Spleen (tissue), 11 donors: ENCODE data around the gene CASP8. TPM values are rescaled to one million over a fixed set of nuclear protein-coding genes. Genes with fewer than 3 reads are reported as not detected.
A peak's percentile ranks its signal among the peaks of the same experiment; 100 is the strongest.

Experiments used
- DNase-seq: peaks from one replicate; pipeline ENCODE4 v3.0.0-alpha.2; 2020
- H3K27ac ChIP-seq, 8 donors: fragments of 200-600 bp; sonication (generic) in 7 of 8; 1 replicate in 4 of 8; 2 replicates in 4 of 8; pipeline versions ENCODE4 v1.5.0 to v1.8.0; 2016 to 2021; ENCODE audit warnings: inconsistent platforms in 4 of 8, mild to moderate bottlenecking in 4 of 8, moderate library complexity in 1 of 8
- H3K27me3 ChIP-seq, 7 donors: fragments of 200-600 bp; sonication (generic) in 6 of 7; replicated peaks in 1 of 7; 1 replicate in 4 of 7; 2 replicates in 3 of 7; pipeline versions ENCODE4 v1.5.0 to v1.8.0; 2016 to 2021; ENCODE audit warnings: inconsistent platforms in 3 of 7, mild to moderate bottlenecking in 1 of 7
- H3K36me3 ChIP-seq, 6 donors: fragments of 200-600 bp; sonication (generic) in 5 of 6; 1 replicate in 4 of 6; 2 replicates in 2 of 6; pipeline versions ENCODE4 v1.5.0 to v1.8.0; 2016 to 2021; ENCODE audit warnings: inconsistent platforms in 2 of 6
- H3K4me1 ChIP-seq, 6 donors: fragments of 200-600 bp; sonication (generic) in 5 of 6; 1 replicate in 3 of 6; 2 replicates in 3 of 6; pipeline versions ENCODE4 v1.5.0 to v1.8.0; 2016 to 2021; ENCODE audit warnings: inconsistent platforms in 3 of 6
- H3K4me3 ChIP-seq, 8 donors: fragments of 200-600 bp; sonication (generic) in 7 of 8; 1 replicate in 4 of 8; 2 replicates in 4 of 8; pipeline versions ENCODE4 v1.5.0 to v1.8.0; 2016 to 2021; ENCODE audit warnings: inconsistent platforms in 4 of 8, mild to moderate bottlenecking in 4 of 8, moderate library complexity in 2 of 8
- H3K9me3 ChIP-seq, 8 donors: fragments of 200-600 bp; sonication (generic) in 7 of 8; 1 replicate in 4 of 8; 2 replicates in 4 of 8; pipeline versions ENCODE4 v1.5.0 to v1.8.0; 2016 to 2021; ENCODE audit warnings: inconsistent platforms in 4 of 8
- CTCF ChIP-seq, 11 experiments: fragments of 200-600 bp in 7 of 11; fragments of 450-650 bp in 4 of 11; sonication (generic) in 4 of 11; IDR thresholded peaks in 8 of 11; conservative IDR thresholded peaks in 3 of 11; 1 replicate in 7 of 11; 2 replicates in 4 of 11; pipeline versions ENCODE4 v1.4.0 to v1.8.0; 2016 to 2021; ENCODE audit warnings: antibody characterized with exemption in 11 of 11, inconsistent platforms in 4 of 11, mild to moderate bottlenecking in 1 of 11
- POLR2A ChIP-seq, 3 donors: fragments of 450-650 bp; IDR thresholded peaks; one replicate each; pipeline ENCODE4 v1.5.1; 2017; ENCODE audit warnings: antibody characterized with exemption in 3 of 3, mild to moderate bottlenecking in 1 of 3
- POLR2AphosphoS5 ChIP-seq, 3 donors: sonication (generic); formaldehyde crosslinking; IDR thresholded peaks; one replicate each; pipeline ENCODE4 v1.5.1; 2017; ENCODE audit warnings: antibody characterized with exemption in 3 of 3
- WGBS, 5 donors: extraction: QIAGEN DNeasy Blood & Tissue Kit in 3 of 5; methylation state at CpG; one replicate each; pipeline versions ENCODE4 v1.1.5 to v1.1.7; 2013 to 2018; 5-methylcytosine and 5-hydroxymethylcytosine counted together
- intact Hi-C: fragments of 100-400 bp; cut with DNase I; formaldehyde crosslinking; loops from one replicate; pipeline ENCODE4 v1.15.0; 2023; ENCODE audit warnings: low total_unique reads
- polyA plus RNA-seq, 3 donors: library from polyadenylated mRNA; stranded (reverse); fragments of 200-250 nt; gene quantifications; one replicate each; pipeline ENCODE4 v1.2.1, GENCODE V29; 2013
- total RNA-seq, 7 donors: library from RNA; depleted of rRNA in 3 of 7; stranded (reverse); fragments of >200 nt in 3 of 7; fragmentation: NEBNext Ultra II Directional in 4 of 7; extraction: Animal tissue kit (Norgen Biotek cat#: 25700) in 4 of 7; gene quantifications; one replicate each; pipeline versions ENCODE4 v1.1.0 to v1.2.1, GENCODE V29; 2016 to 2021
- donor health status: healthy with polysubstance abuse.
- donor health status: DM: no; HTN: no; CAD: no; lungs with moderate emphysema.
- donor health status: DM: no; HTN: no; CAD: no.
- donor health status: Bipolar disorder and iron deficiency.
- donor health status: healthy.
- donor health status: DM: no; HTN: no; CAD: no.
- donor health status: DM: yes; HTN: yes; CAD: no.

CASP8 gene
- total and polyA plus RNA-seq, 10 donors: 20.3 to 100 (median 78.7) TPM

DNA sequence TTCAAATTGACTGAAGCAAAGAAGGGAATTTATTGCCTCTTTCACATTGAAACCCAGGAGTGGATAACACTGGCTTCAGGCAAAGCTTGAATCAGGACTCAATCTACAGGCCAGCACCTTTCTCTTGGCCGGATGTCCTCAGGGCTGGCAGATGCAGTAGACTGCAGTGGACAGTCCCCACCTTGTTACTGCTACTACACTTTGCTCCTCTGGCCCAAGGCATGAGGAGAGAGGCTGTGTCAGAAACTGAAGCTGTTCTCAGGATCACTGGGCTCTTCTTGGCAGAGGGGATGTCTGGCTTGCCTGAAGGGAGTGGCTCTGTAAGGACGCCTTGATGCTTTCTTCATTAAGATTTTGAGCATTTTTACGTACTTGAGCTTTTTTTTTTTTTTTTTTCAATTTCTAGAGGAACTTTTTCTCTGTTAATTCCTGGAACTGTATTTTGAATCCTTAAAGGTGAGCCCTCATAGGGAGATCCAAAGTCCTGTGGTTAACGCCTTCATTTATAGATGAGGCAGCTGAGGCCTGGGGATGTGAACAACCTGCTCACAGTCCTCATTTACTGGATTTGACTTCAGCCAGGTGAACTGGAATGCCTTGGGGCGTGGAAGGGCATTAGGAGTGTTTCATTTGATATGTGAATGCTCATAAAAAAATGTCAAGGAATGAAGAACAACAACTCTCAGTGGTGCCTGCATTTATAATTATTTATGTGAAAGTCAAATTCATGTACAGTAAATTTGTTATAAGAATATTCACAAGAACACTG, 40.8 kb upstream of the CASP8 start:
- Histone ChIP-seq H3K36me3 (peaks cover 0 to 57% (median 30%) of the 10 kb centered on the region in 6 donors), H3K27ac (peak overlapping the region in 7 of 8 donors; percentile 5 to 72 (median 53)), H3K9me3 (no peaks in the 10 kb centered on the region), H3K4me3 (no peak overlapping the region), H3K4me1 (peaks cover 0 to 41% (median 27%) of the 10 kb centered on the region in 6 donors), H3K27me3 (no peaks in the 10 kb centered on the region)
- 83 to 90% (median 89%) methylated on average over 5 of the region's 5 CpGs for WGBS, 5 donors
- TF ChIP-seq POLR2A (IDR thresholded peaks at IDR 0.05) (no peak), CTCF (IDR thresholded peaks at IDR 0.05 in 8 of 11, conservative IDR thresholded peaks at IDR 0.05 in 3 of 11) (no peak), POLR2AphosphoS5 (IDR thresholded peaks at IDR 0.05) (no peak)
- DNase-seq: no peak
- intact Hi-C loops: no loop called here

DNA sequence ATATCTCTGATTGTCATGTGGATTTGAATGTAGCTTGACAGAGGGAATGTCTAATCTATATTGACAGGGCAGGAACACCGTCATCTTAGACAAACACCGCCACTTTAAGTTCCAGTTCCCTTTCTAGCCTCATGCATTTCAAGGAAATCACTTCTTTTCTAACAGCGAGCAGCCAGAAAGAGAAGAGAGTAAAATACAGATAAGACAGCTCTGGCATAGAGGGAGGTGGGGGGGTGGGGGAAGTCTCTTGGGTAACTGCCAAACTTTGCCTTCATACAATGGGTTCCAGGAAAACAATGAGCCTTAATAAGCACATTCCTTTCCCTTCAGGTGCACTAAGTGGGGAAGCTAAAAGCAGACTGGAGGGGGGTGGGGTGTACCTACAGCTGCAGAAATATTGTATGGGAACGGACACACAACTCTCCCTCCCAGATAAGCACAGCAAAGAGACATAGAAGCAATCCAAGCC, 40.2 kb upstream of the CASP8 start:
- Histone ChIP-seq H3K9me3 (no peaks in the 10 kb centered on the region), H3K27me3 (no peaks in the 10 kb centered on the region), H3K27ac (peak overlapping the region in 7 of 8 donors; percentile 5 to 72 (median 53)), H3K4me1 (peaks cover 0 to 41% (median 27%) of the 10 kb centered on the region in 6 donors), H3K4me3 (no peak overlapping the region), H3K36me3 (peaks cover 0 to 56% (median 30%) of the 10 kb centered on the region in 6 donors)
- WGBS, 5 donors: 21 to 32% (median 26%) methylated on average over 4 of the region's 4 CpGs
- TF ChIP-seq CTCF (IDR thresholded peaks at IDR 0.05 in 8 of 11, conservative IDR thresholded peaks at IDR 0.05 in 3 of 11) (no peak), POLR2A (IDR thresholded peaks at IDR 0.05) (no peak), POLR2AphosphoS5 (IDR thresholded peaks at IDR 0.05) (no peak)
- DNase-seq: no peak
- intact Hi-C loops: no loop called here

DNA sequence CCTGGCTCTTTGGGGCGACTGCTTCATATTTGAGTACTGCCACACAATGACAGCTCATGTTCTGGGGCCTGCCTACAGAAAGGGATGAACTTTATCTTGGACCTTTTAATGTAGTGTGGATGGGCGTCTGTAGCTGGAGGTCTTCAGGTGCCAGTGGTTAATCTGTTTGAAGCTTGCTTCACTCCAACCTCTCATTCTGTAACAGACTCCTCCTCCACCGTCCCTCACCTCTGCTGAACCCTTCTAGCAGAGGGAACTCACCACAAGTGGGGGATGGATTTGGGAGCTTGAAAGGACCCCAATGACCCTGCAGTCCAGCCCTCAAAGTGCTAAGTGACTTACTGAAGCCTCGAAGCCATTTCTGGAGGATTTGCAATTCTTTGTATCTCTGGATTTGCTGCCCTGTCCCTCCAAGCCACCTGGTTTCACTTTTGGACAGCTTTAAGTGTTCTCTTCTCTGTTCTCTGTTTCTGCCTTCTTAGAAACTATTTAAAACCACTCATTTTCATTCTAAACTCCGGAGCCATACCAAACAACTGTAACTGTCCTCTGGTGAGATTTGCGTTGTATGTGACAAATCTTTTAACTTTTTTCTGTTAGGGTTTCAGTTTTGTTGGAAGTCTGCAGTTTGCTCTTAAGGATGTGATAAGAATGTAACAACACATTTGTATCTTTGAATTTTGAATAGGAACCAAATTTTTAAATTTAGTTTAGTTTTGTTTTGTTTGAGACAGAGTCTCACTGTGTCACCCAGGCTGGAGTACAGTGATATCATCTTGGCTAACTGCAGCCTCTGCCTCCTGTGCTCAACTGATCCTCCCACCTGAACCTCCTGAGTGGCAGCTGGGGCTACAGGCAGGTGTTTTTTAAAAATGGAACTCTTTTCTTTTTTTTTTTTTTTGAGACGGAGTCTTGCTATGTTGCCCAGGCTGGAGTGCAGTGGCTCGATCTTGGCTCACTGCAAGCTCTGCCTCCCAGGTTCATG, 37.0 kb upstream of the CASP8 start:
- Histone ChIP-seq H3K36me3 (peaks cover 0 to 25% (median 10%) of the 10 kb centered on the region in 6 donors), H3K4me1 (peaks cover 0 to 38% (median 26%) of the 10 kb centered on the region in 6 donors), H3K27ac (peak overlapping the region in 6 of 8 donors; percentile 3 to 61 (median 50)), H3K9me3 (no peaks in the 10 kb centered on the region), H3K27me3 (no peaks in the 10 kb centered on the region), H3K4me3 (no peak overlapping the region)
- WGBS, 5 donors: 57 to 68% (median 57%) methylated on average over 8 of the region's 8 CpGs
- no peak for DNase-seq
- intact Hi-C loops: no loop called here
- TF ChIP-seq POLR2AphosphoS5 (IDR thresholded peaks at IDR 0.05) (no peak), CTCF (IDR thresholded peaks at IDR 0.05 in 8 of 11, conservative IDR thresholded peaks at IDR 0.05 in 3 of 11) (no peak), POLR2A (IDR thresholded peaks at IDR 0.05) (no peak)
